ES-I3 (cell line): Measurements from ENCODE around the gene FSTL3.

Experiments
- H3K36me3 ChIP-seq: 2 replicates; pipeline ENCODE4 v1.6.1; 2013; ENCODE audit warnings: mild to moderate bottlenecking, low read length, control low read depth, moderate library complexity; ENCODE audit not compliant: insufficient read depth
- H3K4me1 ChIP-seq: 2 replicates; pipeline ENCODE4 v1.6.1; 2013; ENCODE audit warnings: mild to moderate bottlenecking, control low read depth, low read length; ENCODE audit not compliant: insufficient read depth
- H3K9ac ChIP-seq: 2 replicates; pipeline ENCODE4 v1.6.1; 2013; ENCODE audit warnings: low read depth, mild to moderate bottlenecking, low read length, moderate library complexity
- H3K9me3 ChIP-seq: 2 replicates; pipeline ENCODE4 v1.6.1; 2013; ENCODE audit warnings: mild to moderate bottlenecking, low read length, moderate library complexity; ENCODE audit not compliant: control insufficient read depth, insufficient read depth

FSTL3 gene

DNA sequence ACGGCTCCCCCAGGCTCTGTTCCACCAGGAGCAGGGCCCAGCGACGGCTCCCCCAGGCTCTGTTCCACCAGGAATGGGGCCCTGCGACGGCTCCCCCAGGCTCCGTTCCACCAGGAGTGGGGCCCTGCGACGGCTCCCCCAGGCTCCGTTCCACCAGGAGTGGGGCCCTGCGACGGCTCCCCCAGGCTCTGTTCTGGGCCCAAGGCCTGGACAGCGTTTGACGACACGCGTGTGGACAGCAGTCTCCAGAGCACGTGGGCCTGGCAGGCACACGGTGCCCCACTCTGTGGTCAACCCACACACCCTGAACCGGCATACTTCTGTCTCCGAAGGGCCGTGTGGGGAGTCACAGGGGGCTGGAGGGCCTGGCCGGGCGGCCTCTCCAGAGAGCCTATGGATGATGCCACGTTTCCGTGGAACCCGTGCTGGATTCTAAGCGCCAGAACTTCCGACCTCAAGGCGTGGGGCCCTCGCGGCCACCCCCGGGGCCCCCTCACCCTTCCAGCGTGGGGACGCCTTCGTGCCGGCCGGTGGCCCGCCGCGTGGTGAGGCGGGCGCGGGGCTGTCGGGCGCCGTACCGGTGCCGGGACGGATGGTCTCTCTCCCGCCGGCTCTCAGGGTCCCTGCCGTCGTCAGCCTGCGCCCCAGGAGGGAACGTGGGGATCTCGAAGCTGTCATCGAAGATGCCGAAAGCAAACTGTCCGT, 24.9 kb upstream of the FSTL3 start:
- Histone ChIP-seq H3K9ac (no peak overlapping the region), H3K36me3 (peaks cover 2% of the 10 kb centered on the region; the same call in 1 of the 2 replicates), H3K9me3 (no peaks in the 10 kb centered on the region), H3K4me1 (no peaks in the 10 kb centered on the region)

DNA sequence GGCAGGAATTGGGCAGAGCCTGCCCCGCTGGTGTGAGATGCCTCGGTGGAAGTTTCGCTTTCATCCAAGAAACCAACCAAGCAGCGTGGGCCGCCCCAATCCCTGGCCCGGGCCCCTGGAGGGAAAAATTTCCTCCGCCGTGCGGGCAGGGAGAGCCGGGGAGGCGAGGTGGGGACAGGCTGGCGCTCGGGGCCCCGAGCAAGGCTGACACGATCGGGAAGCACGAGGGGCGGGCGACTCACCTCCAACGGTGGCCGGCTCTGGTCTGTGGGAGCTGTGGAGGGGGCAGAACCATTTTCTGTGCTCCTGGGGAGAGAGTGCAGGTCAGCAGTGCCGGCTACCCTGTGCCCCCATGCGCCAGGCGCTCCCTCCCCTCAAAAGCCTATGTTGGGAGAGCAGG, 24.2 kb upstream of the FSTL3 start:
- no peaks in the 10 kb centered on the region for H3K9me3 ChIP-seq
- H3K9ac ChIP-seq: no peak overlapping the region
- H3K4me1 ChIP-seq: no peaks in the 10 kb centered on the region
- H3K36me3 ChIP-seq: no peaks in the 10 kb centered on the region; the same call in 1 of the 2 replicates

DNA sequence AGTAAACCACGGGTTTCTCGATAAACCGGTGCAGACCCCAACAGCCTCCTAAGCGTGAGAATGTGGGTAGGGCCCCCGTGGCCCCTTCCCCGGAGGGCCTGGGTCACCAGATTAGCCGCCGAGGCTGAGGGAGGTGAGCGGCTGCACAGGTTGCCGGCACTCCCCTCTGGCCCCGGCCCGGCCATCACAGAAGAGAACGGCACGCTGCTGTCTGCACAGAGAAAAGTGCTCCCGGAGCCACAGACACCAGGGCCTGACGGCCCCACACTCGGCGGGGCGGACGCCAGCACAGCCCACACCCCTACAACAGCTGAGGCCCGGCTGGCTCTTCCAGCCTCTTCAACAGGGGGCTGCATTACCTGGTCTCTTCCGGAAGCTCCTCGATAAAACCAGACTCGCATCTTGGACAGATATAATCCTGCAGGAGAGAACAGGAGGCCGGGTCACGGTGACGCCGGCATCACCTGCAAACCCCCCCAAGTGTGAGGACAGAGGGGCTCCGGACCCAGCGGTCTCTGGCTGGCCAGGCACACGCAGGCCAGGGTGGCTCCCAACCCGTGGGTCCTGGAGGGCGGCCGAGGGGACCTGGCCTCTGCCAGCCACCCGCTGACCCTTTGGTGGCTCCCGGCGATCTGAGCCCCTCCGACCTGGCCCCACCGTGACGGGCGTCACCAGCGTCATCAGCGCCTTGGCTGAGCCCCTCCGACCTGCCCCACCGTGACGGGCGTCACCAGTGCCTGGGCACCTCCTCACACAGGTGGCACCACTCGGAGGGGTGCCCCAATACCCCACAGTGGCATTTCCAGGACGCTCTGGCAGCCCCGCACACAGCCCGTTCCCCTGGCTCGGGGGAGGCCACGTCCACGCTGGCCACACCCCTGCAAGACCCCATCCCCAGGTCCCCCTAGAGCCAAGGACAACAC, 23.5 kb upstream of the FSTL3 start:
- H3K36me3 ChIP-seq: no peaks in the 10 kb centered on the region
- H3K9ac ChIP-seq: no peak overlapping the region
- H3K4me1 ChIP-seq: no peaks in the 10 kb centered on the region
- no peaks in the 10 kb centered on the region for H3K9me3 ChIP-seq

DNA sequence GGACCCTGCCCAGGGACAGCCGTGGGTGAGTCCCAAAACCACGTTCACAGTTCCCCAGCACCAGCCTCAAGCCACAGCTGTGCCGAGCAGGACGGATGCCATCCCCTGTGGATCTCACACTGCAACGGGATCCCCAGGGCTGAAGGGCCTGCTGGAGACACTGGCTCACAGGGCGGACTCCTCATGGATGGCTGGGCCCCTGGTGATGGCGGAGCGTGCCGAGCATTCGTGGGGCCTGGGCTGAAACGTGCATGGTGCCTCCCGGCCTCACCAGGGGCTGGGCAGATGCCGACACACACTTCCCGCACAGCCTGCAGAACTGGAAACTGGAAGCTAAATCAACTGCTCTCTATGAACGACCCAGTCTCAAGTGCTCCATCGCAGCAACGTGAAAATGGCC, 22.8 kb upstream of the FSTL3 start:
- no peak overlapping the region for H3K9ac ChIP-seq
- H3K4me1 ChIP-seq: no peaks in the 10 kb centered on the region
- H3K36me3 ChIP-seq: no peaks in the 10 kb centered on the region
- H3K9me3 ChIP-seq: no peaks in the 10 kb centered on the region

DNA sequence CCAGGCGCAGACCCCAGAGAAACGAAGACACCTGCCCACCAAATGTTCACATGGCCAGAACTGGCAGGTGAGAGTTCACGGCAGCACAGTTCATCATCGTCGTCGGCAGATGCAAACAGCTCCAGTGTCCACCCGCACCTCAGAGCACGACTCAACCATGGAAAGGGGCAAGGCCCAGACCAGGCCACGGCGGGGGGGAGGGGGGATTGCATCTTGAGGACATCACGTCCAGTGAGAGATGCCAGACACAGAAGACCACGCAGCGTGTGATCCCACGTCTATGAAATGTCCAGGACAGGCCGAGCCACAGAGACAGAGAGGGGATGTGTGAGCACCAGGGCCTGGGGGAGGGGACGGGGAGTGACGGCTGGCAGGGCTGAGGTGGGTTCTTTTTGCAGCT, 20.5 kb upstream of the FSTL3 start:
- H3K4me1 ChIP-seq: no peaks in the 10 kb centered on the region
- H3K9me3 ChIP-seq: no peaks in the 10 kb centered on the region
- no peak overlapping the region for H3K9ac ChIP-seq
- no peaks in the 10 kb centered on the region; the same call in 1 of the 2 replicates for H3K36me3 ChIP-seq

DNA sequence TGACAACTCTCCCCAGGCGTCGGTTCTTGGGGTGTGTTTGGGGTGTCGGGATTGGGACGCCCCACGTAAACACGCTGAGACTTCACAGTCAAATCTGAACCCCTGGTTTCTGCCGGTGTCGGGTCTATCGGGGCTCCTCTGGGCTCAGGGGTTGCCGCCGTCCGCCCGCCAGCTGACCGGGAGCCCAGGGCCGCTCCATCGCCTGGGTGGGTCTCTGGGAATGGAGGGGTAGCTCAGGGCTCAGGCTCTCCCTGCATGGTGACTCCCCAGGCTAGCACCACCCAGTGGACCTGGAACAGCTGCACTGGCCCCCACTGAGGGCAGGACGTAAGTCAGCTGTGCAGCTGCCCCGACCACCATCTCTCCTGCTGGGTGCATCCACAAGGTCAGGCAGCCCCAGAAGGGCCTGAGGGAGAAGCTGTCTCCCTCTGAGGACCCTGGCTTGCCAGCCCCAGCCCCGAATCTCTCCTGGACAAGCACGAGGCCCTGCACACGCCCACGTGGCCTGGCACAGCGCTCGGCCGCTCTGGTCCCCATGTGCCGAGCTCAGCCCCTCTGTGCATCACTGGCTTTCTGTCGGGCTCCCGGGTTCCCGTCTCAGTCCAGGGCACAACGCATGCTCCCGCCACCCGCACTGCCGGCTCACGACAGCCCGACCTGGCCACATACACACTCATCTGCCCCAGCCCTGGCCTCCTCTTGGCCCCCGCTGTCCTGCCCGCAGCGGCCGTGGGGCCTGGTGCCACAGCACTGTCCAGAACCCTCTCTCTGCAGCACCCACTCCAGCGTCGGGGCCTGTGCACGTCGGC, 19.2 kb upstream of the FSTL3 start:
- Histone ChIP-seq H3K4me1 (no peaks in the 10 kb centered on the region), H3K9me3 (no peaks in the 10 kb centered on the region), H3K36me3 (no peaks in the 10 kb centered on the region; the same call in 1 of the 2 replicates), H3K9ac (no peak overlapping the region)

DNA sequence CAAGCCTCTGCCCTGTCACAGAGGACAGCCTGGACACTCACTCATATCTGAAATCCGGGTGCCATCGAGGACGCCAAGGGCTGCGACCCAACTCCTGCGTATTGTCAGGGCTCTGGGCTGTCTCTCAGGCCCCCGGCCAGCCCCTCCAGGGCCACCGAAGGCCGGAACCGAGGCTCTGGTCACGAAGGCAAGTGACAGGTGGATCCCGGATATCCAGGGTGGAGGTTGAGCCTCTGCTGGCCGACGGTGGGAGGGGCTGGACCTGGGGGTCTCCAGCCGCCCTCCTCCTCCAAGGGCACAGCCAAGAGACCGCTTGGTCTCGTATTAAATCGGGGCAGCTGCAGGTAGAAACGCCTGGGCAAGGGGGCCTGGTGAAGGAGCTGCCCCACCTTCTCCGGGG, 18.6 kb upstream of the FSTL3 start:
- no peak overlapping the region for H3K9ac ChIP-seq
- no peaks in the 10 kb centered on the region for H3K4me1 ChIP-seq
- no peaks in the 10 kb centered on the region for H3K9me3 ChIP-seq
- H3K36me3 ChIP-seq: no peaks in the 10 kb centered on the region; the same call in 1 of the 2 replicates

DNA sequence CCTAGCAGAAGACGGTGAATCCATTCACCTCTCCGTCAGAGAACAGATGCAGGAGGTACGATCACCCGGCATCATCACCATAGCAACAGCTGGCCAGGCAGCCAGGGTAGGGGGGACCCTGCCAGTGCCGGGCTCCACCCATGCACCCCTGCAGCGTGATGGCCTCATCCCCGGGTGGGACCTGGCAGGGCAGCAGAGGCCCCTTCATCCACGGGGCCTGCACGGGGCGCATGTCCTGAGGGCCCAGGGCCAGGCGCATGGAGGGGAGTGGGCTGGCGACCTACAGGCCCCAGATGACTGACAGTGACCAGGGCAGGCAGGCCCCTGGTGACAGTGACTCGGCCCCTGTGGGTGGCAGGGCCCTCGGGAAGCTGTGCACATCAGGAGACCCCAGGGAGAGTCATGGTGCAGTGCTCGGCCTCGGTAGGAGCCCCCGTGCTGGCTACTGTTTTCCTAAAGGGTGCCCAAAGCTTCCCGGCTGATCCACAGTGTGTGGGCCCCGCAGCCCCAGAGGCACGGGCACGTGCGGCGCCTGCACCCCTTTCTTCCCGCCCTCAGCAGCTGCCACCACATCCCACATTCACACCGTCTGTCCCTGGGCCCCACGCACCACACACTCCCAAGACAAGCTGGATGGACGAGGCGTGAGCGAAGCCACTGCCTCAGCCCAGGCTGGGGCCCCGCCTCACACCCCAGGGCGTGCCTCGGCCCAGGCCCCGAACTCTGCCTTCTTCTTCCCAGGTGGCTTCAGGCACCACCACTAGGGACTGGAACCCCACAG, 17.9 kb upstream of the FSTL3 start:
- H3K9ac ChIP-seq: no peak overlapping the region
- H3K36me3 ChIP-seq: no peaks in the 10 kb centered on the region; the same call in 1 of the 2 replicates
- H3K4me1 ChIP-seq: no peaks in the 10 kb centered on the region
- no peaks in the 10 kb centered on the region for H3K9me3 ChIP-seq

DNA sequence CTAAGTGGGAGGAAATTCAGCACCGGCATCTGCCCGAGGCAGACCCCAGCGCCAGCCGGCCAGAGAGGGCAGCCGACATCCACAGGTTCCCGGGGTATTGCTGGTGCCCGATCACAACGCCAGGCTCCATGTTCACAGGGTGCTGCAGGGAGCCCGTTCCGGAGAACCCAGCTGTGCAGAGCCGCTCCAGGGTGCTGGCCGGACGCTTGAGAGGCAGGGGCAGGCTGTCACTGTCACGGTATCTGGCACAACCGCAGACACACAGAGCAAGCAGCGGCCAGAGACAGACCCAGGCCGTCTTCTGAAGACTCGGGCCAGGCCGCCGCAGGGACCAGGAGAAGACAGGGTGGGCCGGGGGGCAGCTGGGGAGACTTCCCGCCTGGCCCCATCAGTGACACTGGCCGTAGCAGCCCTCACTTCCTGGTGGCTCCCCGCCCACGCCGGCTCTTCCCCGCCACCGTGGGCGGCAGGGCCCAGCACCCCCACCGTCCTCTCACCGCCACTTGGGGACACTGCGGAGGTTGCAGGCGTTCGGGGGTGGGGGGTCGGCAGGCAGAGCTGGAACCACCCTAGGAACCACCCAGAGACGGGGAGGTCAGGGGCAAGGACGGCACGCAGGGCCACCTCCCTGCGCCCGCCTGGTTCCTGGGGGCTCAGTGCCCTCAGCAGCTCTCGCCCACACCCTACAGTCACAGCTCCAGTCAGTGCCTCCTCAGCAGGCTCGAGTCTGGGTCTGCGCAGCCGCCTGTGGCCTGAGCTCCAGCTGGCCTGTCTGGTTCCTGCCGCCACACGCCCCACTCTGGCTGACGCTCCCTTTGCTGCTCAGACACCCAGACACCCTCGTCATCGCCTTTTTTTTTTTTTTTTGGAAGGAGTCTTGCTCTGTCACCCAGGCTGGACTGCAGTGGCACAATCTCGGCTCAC, 17.0 kb upstream of the FSTL3 start:
- no peaks in the 10 kb centered on the region; the same call in 1 of the 2 replicates for H3K36me3 ChIP-seq
- H3K9me3 ChIP-seq: no peaks in the 10 kb centered on the region
- H3K4me1 ChIP-seq: no peaks in the 10 kb centered on the region
- no peak overlapping the region for H3K9ac ChIP-seq

DNA sequence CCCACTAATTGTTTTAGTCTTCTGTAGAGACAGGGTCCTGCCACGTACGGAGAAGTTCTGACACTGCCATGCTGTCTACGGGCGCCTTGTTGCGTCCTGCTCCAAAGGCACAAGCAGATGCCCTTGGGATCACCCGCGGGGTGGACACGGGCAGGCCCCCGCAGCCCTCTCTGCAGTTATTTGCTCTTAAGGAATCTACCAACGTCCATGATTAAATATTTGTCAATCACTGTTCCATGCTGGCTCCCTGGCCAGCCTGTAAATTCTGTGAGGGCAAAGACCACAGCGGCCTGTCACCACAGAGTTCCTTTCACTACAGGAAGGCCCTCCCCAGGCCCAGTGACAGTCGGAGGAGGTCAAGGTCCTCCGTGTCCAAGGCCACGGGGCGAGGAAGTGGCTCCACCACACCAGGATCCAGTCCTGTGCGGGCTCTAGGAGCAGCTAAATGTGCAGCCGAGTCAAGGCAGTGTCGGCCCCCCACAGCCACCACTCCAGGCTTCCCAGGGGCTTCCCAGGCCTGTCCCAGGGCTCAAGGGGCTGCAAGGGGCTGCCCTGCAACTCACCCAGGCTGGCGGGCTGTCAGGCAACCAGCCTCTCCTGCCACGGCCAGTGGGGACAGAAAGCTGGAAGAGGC, 15.3 kb upstream of the FSTL3 start:
- Histone ChIP-seq H3K9ac (peak overlapping the region; percentile 90; the same call in 1 of the 2 replicates), H3K9me3 (no peaks in the 10 kb centered on the region), H3K4me1 (no peaks in the 10 kb centered on the region), H3K36me3 (no peaks in the 10 kb centered on the region; the same call in 1 of the 2 replicates)

DNA sequence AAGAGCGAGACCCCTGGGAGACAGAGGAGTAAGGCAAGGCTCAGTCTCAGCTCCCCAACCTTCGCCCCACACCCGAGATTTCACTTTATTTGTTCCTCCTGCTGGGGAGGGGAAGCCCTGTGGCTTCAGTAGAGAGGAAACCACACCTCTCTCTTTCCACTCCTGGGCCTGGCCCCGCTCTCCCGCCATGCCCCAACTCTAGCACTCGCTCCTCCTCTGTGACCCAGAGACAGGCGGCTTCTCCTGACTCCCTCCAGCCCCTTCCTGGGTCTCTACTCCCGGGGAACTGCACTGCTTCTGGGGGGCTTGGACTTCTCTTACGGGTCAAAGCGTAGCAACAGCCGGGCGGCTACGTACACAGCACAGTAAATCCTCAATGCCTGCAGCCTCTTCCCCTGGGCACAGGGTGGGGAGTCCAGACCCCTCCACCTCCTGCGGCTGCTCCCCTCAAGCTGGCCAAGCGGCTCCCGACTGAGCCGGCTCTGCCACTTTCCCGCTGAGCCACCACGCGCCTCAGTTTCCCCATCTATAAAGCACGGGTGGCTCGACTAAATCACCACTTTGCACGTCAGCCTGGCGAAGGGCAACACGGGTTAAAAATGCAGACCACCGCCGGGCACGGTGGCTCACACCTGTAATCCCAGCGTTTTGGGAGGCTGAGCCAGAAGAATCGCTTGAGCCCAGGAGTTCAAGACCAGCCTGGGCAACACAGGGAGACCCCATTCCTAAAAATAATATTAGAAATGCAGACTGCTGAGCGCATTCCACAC, 14.6 kb upstream of the FSTL3 start:
- H3K9ac ChIP-seq: peak overlapping the region; percentile 90
- H3K36me3 ChIP-seq: no peaks in the 10 kb centered on the region; the same call in 1 of the 2 replicates
- H3K4me1 ChIP-seq: no peaks in the 10 kb centered on the region

More for the DNA sequence above, 14.6 kb upstream of the FSTL3 start:
- H3K9me3 ChIP-seq: no peaks in the 10 kb centered on the region
